ENCODE measurements around the gene HABP4.

GRCh38 chr9:96508227-96508940, 58.4 kb downstream of the HABP4 start:
- TF ChIP-seq CTCF (IDR thresholded peaks at IDR 0.05) (no peak), POLR2A (IDR thresholded peaks at IDR 0.05) (no peak)
